ENCODE results near the gene SYTL1.

The SYTL1 gene

DNA sequence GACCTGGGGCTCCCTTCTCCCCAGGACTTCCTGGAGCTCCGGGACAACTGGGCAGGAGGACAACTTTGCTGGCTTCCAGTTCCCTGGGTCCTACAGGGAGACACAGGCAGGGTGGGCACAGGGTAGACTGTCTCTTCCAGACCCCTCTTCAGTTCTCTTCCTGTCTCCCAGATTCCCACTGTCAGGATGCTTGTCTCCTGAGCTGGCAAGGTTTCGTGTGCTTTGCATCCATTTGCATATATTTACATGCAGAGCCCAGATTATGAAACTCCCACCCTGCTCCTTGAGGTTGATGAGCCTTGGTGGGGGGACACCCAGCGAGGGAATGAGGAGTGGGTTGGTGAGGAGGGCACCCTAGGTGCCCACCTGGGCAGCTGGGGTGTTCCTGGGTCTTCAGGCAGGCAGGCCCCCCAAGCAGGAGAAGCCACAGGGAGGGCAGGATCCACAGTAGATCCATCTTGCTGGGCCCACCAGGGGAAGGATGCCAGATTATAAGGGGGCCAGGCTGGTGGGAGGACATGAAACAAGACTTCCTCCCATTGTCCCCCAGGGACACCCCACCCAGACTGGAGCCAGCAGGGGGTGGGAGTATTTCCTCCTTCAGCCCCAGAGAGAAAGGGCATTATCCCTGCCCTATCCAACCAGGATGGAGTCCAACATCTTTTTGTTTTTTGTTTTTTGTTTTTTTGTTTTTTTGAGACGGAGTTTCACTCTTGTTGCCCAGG, 32.7 kb downstream of the SYTL1 start, which contains the start of gene FCN3:
Gene FCN3, minus strand, starts transcription at position 463 of the 725 bp plus-strand sequence. Its CDS starts 6 bp downstream, at position 457.
- no peak within 1 kb of the TSS for H3K4me3 ChIP-seq (ENCODE audit: low read depth, low read length)
- TF ChIP-seq, protein P1, sequence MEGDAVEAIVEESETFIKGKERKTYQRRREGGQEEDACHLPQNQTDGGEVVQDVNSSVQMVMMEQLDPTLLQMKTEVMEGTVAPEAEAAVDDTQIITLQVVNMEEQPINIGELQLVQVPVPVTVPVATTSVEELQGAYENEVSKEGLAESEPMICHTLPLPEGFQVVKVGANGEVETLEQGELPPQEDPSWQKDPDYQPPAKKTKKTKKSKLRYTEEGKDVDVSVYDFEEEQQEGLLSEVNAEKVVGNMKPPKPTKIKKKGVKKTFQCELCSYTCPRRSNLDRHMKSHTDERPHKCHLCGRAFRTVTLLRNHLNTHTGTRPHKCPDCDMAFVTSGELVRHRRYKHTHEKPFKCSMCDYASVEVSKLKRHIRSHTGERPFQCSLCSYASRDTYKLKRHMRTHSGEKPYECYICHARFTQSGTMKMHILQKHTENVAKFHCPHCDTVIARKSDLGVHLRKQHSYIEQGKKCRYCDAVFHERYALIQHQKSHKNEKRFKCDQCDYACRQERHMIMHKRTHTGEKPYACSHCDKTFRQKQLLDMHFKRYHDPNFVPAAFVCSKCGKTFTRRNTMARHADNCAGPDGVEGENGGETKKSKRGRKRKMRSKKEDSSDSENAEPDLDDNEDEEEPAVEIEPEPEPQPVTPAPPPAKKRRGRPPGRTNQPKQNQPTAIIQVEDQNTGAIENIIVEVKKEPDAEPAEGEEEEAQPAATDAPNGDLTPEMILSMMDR (IDR thresholded peaks at IDR 0.05; ENCODE audit: insufficient read depth, low read depth, low read length, missing control alignments) = no peak

DNA sequence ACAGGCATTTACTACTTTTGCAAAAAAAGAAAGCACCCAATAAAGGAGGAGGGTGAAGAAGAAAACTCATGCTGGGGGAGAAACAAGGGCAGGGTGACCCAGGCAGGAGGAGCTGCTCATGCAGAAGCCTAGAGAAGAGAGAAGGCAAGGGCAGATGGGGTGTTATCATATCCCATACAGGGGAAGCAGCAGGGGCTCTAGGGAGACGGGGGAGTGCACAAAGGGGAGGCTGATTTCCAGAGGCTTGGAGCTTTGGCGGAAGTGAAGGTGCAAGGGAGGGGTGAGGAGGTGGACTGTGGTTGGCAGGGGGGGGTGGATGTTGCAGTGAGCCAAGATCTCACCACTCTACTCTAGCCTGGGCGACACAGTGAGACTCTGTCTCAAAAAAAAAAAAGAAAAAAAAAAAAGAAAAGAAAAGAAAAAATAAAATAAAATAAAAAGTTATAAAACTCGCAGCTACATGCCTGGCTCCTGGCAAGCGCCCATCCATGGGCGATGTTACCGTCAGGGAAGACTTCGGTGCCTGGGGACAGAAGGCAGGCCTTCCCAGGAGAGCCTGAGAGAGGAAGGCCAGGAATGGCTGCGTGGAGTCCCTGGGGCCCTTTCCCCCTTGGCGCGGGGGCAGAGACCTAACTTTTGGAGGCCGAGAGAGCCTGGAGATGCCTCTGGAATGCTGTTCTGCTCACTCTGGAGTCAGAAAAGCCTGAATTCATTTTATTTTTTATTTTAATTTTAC, 36.1 kb downstream of the SYTL1 start:
- TF ChIP-seq, protein P1 (IDR thresholded peaks at IDR 0.05; ENCODE audit: insufficient read depth, low read depth, low read length, missing control alignments) = no peak
- DNase-seq (ENCODE audit: low read depth) = no peak
- no peak overlapping the region for H3K4me3 ChIP-seq (ENCODE audit: low read depth, low read length)

More for the DNA sequence above, 32.7 kb downstream of the SYTL1 start, which contains the start of gene FCN3:
- no peak for DNase-seq (ENCODE audit: low read depth)

DNA sequence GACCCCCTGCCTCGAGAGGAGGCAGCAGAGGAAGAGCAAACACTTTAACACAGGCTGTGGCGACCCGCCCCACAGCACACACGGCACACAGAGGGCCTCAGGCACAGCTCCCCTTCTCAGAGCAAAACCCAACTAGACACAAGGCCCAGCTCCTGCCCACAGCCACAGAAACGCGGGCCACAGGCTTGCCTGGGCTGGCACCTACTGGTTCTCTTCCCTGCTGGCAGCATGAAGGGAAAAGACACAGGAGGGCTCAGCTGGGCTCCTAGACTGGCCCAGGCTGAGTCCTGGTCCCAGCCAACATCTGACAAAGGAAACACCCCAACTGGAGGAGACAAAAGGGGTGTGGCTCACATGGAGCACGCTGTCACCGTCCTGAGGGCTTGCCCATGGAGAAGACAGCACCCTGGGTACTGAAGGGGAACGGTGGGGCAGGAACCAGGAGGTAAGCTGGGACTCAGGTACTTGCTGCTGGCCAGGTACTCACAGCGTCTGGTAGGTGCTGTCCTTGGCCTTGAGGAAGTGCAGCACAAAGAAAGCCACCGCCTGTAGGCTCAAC, 37.8 kb downstream of the SYTL1 start:
- no peak for DNase-seq (ENCODE audit: low read depth)
- no peak overlapping the region for H3K4me3 ChIP-seq (ENCODE audit: low read depth, low read length)
- TF ChIP-seq, protein P1 (IDR thresholded peaks at IDR 0.05; ENCODE audit: insufficient read depth, low read depth, low read length, missing control alignments) = no peak

DNA sequence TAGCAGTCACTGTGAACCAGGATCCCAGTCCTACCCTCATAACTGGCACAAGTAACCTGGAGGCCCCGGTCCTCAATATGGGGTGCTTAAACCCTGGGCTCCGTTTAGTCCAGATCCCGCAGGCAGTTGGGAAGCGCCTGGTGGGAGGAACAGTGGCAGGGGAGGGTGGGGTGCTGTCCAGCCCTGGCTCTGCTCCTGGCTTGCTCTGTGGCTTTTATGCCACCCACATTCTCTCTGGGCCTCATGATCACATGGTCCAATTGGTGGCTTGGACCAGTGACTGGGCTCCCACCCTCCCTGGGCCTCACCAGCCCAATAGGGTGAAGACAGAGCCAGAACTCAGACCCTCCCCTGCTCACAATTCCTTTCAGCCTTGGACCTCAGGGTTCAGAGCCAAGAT, 38.4 kb downstream of the SYTL1 start:
- no peak for DNase-seq (ENCODE audit: low read depth)
- TF ChIP-seq, protein P1 (IDR thresholded peaks at IDR 0.05; ENCODE audit: insufficient read depth, low read depth, low read length, missing control alignments) = no peak
- no peak overlapping the region for H3K4me3 ChIP-seq (ENCODE audit: low read depth, low read length)

DNA sequence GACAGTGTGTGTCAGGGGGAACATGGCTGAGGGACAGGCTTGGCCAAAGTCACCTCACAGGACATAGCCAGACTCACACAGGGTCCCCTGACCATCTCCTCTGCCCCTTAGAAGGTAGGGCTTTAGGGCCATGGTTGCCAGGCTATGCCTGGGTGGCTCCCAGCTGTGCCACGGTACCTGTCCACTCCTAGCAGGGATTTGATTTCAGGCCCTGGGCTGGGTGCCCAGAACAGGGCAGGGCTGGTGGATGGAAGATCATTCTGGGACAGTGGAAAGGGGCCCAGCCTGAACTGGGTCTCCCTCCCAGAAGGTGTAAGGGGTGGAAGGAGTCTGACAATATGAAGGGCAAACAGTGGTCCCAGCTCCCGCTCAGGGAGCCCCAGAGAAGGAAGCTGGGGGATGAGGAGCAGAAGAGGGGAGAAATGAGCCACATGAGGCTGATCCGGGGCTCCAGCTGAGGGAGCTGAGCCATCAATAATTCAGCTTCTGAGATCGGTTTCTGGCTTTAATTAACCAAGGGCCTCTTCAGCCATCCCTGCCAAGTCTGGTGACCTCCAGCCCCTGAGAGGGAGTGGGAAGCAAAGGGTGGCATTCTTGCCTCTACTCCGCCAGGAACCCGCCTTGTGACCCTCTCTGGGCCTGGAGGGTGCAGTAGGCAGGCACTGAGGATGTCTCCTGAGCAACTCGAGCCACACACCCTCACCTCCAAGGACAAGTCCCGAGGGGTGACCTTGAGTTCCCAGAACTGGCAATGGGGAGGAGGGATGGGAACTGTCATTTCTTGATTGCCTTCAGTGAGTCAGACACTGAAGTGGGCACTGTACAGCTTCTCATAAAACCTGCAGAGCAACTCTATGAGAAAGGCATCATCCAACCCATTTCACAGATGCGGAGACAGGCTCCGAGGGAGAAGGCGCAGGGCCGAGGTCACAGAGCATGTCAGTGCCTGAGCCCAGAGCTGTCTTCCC, 39.2 kb downstream of the SYTL1 start:
- no peak overlapping the region for H3K4me3 ChIP-seq (ENCODE audit: low read depth, low read length)
- no peak for DNase-seq (ENCODE audit: low read depth)
- TF ChIP-seq, protein P1 (IDR thresholded peaks at IDR 0.05; ENCODE audit: insufficient read depth, low read depth, low read length, missing control alignments) = no peak
